ENCODE measurements around the gene METTL9.
"Not testable (repeated sequence)": the region's sequence is repeated elsewhere in the genome, so short reads cannot be mapped to it uniquely, and the experiment has no call there.

DNA sequence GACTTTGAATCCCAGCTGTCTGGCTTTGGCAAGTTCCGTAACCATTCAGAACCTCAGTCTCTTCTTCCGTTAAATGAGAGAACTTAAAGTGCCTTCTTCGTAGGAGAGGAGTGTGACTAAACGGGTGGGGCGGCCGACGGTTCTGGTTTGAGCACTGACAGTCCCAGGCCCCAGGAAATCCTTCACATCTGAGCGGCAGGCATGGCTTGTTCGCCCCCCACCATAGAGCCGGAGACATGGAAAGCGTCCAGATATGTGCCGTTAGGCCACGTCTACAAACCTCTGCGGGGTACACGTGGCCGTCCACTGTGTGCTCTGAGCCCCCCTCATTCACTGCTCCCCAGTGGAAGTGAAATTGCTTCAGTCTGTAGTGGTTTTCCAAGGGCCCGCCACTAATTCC is 49.4 kb upstream of the METTL9 start:
- TF ChIP-seq, protein P1, sequence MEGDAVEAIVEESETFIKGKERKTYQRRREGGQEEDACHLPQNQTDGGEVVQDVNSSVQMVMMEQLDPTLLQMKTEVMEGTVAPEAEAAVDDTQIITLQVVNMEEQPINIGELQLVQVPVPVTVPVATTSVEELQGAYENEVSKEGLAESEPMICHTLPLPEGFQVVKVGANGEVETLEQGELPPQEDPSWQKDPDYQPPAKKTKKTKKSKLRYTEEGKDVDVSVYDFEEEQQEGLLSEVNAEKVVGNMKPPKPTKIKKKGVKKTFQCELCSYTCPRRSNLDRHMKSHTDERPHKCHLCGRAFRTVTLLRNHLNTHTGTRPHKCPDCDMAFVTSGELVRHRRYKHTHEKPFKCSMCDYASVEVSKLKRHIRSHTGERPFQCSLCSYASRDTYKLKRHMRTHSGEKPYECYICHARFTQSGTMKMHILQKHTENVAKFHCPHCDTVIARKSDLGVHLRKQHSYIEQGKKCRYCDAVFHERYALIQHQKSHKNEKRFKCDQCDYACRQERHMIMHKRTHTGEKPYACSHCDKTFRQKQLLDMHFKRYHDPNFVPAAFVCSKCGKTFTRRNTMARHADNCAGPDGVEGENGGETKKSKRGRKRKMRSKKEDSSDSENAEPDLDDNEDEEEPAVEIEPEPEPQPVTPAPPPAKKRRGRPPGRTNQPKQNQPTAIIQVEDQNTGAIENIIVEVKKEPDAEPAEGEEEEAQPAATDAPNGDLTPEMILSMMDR (IDR thresholded peaks at IDR 0.05): not testable (repeated sequence)
- not testable (repeated sequence) for TF ChIP-seq POLR2AphosphoS5 (IDR thresholded peaks at IDR 0.05)

Measured in stomach (tissue), 4 donors.